Suppressor macrophage treated with lipopolysaccharide for 1 hour (primary cell): ENCODE measurements around the gene STMN3.

ENCODE experiments used
- DNase-seq, 3 donors: peaks; one replicate each; pipeline ENCODE4 v3.0.0-alpha.2; 2020 to 2022

The STMN3 gene

GRCh38 chr20:63653041-63653973, at the start of gene STMN3:
TSS of gene STMN3 (minus strand) at chr20:63653424. CDS start at chr20:63653345, 79 bp downstream.
- peak; percentile 80 to 93 (median 88) for DNase-seq

- no peak for DNase-seq
These were observed 48.9 kb upstream of the STMN3 start for GRCh38 chr20:63702036-63702665.

GRCh38 chr20:63701329-63702035, 48.3 kb upstream of the STMN3 start:
- no peak for DNase-seq

- no peak for DNase-seq
These were observed 47.8 kb upstream of the STMN3 start for GRCh38 chr20:63701051-63701328.

- DNase-seq = no peak
These were observed 47.2 kb upstream of the STMN3 start for GRCh38 chr20:63700199-63701050.

GRCh38 chr20:63699466-63700198, 46.4 kb upstream of the STMN3 start:
- DNase-seq = no peak

GRCh38 chr20:63698739-63699465, 45.7 kb upstream of the STMN3 start:
- peak; percentile 68 to 84 (median 81) for DNase-seq

- no peak for DNase-seq
These were observed 44.8 kb upstream of the STMN3 start for GRCh38 chr20:63697868-63698545.

GRCh38 chr20:63697357-63697867, 44.2 kb upstream of the STMN3 start:
- no peak for DNase-seq

- DNase-seq = no peak
These were observed 43.6 kb upstream of the STMN3 start, which contains the start of gene TNFRSF6B for GRCh38 chr20:63696628-63697356. TSS of gene TNFRSF6B (plus strand) at chr20:63696652. CDS start at chr20:63696768, 116 bp downstream.

GRCh38 chr20:63696306-63696627, 43.0 kb upstream of the STMN3 start:
- DNase-seq = peak in 1 of 3 donors; percentile 33

- DNase-seq = no peak
These were observed 42.4 kb upstream of the STMN3 start for GRCh38 chr20:63695424-63696305.

GRCh38 chr20:63694584-63695423, 41.6 kb upstream of the STMN3 start:
- DNase-seq = no peak

- no peak for DNase-seq
These were observed 40.7 kb upstream of the STMN3 start for GRCh38 chr20:63693733-63694583.

GRCh38 chr20:63693083-63693732, 40.0 kb upstream of the STMN3 start:
- no peak for DNase-seq

- DNase-seq = no peak
These were observed 39.3 kb upstream of the STMN3 start for GRCh38 chr20:63692436-63693082.
